ENCODE data around the gene FIBP.

The FIBP gene

DNA sequence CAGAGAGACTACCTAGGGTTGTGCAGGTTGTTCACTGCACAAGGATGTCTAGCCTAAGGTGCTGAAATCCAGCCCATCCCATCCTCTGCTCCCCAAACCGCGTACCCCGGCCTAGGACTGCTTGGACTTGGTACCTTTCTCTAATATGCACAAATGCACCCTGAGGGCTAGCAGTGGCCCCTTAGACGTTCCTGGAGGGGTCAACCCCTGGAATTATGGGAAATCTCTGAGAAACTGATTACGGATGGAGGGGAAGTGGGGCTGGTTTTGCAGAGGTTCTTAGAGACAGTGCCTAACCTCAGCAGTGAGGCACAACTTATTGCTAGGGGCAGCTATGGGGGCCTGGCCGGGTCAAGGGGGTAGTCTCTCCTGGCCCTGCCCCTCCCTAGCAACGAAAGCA is 28.1 kb upstream of the FIBP start:
- DNase-seq = no peak
- in situ Hi-C loops (cut with HindIII; ENCODE audit: low pct_ligation_motif_present, low pct_unique_long_range_greater_than_20kb, low sequenced_read_pairs) = no loop called here

DNA sequence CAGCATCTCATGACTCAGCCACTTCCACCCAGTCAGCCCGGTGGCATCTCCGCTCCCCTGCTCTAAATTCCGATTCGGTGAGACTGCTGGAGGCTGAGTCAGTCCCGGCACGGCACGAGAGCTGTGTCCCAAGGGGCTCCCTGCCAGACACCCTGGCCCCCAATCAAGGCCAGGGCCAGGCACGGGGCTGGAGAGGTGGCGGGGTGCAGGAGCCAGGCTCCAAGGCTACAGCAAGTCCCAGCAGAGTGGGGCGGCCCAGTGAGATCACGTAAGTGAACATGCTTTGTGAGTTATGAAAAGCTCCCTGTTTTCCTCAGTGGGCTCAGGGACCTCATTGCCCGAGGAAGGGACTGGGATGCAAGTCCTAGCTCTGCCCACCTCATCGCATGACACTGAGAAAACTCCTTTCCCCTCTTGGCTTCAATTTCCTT is 27.6 kb upstream of the FIBP start:
- peak; percentile 97 for DNase-seq
- in situ Hi-C loops (cut with HindIII; ENCODE audit: low pct_ligation_motif_present, low pct_unique_long_range_greater_than_20kb, low sequenced_read_pairs) = no loop called here

DNA sequence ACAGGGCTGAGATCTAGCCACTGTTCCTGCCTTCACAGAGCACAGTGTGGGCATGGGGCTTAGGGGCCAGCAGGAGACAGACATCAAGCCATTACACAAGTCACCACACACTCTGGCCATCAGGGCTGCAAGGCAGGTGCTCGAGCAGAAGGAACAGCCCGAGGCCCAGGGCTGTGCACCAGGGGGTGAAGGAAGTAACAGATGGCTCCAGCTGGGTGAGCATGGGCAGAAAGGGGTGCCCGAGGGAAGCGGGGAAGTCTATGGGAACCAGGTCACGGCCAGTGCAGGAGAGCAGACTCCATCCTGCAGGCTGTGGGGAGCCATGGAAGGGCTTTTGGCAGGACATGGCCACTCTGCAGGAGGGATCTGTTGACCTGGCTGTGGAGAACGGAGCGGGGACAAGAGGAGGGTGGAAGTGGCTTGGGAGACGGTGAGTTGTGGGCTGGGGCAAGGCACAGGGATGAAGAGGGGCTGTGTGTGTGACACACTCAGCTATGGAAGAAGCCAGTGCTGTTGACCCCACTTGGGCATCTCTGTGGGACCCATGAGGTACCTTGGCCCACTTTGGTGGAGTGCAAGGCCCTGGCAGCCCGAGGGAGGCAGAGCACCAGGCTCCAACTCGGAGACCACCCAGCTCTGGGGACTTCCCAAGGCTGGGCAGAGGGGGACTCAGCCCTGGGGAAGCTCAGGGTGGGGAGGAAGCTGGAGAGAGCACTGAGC is 27.0 kb upstream of the FIBP start:
- in situ Hi-C loops (cut with HindIII; ENCODE audit: low pct_ligation_motif_present, low pct_unique_long_range_greater_than_20kb, low sequenced_read_pairs) = no loop called here
- DNase-seq = peak; percentile 57

DNA sequence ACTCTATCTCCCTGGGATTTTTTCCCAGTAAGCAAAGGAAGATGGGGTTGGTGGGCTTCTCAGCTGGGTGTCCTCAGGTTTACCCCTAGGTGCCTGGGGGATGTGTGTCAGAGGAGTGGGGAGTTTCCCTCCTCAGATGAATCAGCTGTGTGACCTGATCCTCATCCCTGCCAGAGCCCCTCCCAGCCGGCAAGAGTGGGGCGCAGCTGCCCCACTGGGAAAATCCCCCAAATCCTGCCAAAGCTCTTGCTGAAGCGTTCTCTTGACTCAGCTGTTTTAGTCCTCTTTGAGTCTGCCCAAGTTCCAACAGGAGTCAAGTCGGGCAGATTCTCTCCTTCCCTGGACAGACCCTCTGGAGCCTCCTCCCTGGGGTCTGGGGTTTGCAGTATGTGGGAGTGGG is 24.6 kb upstream of the FIBP start:
- peak; percentile 44 for DNase-seq
- in situ Hi-C loops (cut with HindIII; ENCODE audit: low pct_ligation_motif_present, low pct_unique_long_range_greater_than_20kb, low sequenced_read_pairs) = no loop called here

DNA sequence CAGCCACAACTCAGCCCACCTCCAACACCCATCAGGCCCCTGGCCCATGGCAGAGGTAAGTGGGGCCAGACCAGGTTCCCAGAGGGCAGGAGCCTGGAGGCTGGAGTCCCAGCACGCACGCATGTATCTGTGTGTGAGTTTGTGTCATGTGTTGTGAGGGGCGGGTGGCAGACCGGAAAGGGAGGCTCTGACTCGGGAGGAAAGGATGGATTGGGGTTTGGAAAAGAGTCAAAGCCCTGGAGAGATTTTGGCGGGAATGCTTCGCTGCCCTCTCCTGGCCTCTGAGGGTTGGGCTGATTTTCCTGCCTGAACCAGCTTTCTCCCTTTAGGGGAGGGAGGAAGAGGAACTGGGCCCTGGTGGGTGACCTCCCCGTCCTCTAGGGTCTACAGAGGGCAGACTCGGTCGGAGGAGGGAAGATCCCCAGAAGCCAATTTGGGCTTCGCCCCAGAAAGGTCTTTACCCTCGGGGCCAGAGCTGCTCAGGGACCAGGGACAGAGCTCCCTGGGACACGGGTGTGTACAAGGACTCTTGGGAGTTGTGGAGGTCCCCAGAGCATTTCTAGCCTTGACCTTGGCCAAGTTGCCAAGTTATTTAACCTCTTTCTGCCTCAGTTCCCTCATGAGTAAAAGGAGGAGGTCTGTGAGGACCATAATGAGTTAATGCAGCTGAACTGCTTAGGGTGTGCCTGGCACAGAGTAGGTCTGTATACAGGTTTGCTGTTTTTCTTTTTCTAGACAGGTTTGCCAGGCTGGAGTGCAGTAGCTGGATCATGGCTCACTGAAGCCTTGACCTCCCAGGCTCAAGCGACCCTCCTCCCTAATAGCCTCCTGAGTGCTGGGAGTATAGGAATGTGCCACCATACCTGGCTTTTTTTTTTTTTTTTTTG is 23.7 kb upstream of the FIBP start:
- DNase-seq = peak; percentile 87
- in situ Hi-C loops (cut with HindIII; ENCODE audit: low pct_ligation_motif_present, low pct_unique_long_range_greater_than_20kb, low sequenced_read_pairs) = no loop called here

DNA sequence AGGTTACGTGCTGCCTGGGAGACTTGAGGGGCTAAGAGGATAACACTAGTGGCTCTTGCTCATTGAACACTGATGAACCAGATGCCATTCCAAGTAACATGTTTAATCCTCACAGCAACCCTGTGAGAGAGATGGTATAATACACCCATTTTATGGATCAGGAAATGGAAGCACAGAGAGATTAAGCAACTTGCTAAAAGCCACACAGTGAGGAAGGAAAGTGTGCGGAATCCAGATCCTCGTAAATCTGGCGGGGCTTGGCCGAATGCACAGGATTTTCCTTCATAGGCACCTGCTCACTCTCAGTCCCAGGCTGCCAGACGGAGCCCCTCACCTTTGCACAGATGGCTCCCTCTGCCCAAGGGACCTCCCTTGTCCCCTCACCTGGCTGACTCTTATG is 19.6 kb upstream of the FIBP start:
- in situ Hi-C loops (cut with HindIII; ENCODE audit: low pct_ligation_motif_present, low pct_unique_long_range_greater_than_20kb, low sequenced_read_pairs) = no loop called here
- no peak for DNase-seq

DNA sequence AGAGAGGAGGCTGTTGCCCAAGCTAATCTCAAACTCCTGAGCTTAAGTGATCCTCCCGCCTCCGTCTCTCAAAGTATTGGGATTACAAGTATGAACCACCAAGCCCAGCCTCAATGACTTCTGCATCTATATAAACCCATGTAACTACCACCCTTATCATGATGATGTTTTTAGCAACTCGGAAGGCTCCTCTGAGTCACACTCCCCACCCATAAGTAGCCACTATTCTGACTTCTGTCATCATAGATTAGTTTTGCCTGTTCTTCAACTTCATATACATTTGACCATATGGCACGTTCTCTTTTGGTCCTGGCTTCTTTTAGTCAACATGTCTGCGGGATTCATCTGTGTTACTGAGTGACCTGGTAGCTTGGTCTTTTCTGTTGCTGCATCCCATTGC is 18.3 kb upstream of the FIBP start:
- in situ Hi-C loops (cut with HindIII; ENCODE audit: low pct_ligation_motif_present, low pct_unique_long_range_greater_than_20kb, low sequenced_read_pairs) = no loop called here
- DNase-seq = no peak

DNA sequence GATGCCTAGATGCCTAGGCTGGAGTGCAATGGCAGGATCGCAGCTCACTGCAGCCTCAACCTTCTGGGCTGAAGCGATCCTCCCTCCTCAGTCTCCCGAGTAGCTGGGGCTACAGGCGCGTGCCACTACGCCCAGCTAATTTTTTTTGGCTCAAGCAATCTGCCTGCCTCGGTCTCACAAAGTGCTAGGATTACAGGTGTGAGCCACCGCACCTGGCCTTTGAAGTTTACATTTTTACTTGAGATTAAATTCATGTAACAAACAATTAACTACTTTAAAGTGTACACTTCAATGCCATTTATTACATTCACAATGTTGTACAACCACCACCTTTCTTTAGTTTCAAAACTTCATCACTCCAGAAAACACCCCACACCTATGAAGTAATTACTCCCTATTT is 15.4 kb upstream of the FIBP start:
- in situ Hi-C loops (cut with HindIII; ENCODE audit: low pct_ligation_motif_present, low pct_unique_long_range_greater_than_20kb, low sequenced_read_pairs) = no loop called here
- no peak for DNase-seq

DNA sequence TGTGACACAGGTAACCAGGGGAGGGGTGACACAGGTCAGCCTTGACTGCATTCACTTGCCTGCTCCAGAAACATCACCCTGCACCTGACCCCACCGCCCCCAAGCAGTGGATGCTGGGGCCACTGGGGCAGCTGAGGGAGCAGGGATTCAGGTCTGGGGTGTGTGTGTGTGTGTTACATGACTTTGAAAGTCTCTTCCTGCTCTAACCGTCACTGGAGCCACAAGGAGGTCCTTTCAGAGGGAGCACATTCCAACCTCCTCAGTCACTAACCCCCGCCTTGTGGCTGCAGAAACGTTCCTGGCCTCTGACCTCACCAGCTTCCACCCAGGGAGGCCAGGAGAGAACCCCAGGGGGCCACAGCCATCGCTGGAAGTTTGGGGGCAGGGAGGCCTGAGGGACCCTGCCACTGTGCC is 14.8 kb upstream of the FIBP start:
- in situ Hi-C loops (cut with HindIII; ENCODE audit: low pct_ligation_motif_present, low pct_unique_long_range_greater_than_20kb, low sequenced_read_pairs) = no loop called here
- DNase-seq = peak; percentile 93

DNA sequence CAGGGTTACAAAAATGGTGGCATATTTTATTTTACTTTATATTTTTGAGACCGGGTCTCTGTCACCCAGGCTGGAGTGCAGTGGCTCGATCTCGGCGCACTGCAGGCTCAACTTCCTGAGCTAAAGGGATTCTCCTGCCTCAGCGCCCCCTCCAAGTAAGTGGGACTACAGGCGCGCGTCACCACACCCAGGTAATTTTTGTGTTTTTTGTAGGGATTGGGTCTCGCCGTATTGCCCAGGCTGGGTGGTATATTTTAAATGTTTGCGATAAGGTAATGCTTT is 12.6 kb upstream of the FIBP start:
- no peak for DNase-seq
- in situ Hi-C loops (cut with HindIII; ENCODE audit: low pct_ligation_motif_present, low pct_unique_long_range_greater_than_20kb, low sequenced_read_pairs) = no loop called here

DNA sequence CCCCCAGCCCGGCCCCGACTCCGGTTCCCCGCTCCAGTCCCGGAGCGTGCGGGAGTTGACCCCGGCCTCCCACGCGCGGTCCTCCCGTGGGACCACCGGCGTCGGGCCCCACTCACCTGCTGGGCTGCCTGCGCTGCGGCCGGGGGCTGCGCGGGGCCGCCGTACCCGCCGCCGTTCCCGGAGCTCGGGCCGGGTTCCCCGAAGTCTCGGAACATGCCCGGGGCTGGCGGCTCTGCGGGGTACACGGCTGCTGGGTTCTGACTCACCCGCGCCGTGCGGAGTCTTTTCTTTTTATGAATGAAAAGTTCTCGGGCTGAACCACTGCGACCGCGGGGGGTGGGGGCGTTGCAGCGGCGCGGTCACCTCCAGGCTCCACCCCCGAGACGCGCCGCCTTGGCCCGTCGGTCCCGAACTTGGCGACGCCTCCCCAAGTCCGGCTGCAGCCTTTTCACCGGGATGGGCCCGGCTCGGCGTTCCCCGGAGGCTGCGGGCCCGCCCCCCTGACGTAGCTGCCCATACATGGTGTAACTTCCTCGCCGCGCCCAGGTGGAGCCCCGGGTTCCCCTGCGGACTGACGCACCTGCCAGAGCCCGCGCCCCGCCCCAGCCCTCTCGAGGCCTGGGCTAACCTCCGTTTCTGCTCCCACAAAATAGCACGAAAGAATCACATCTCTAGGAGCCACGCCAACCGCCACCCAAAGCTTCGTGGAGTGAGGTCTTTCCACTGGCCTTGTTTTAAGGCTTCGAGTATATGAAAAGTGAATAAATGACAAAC is 12.0 kb upstream of the FIBP start, which contains the start of gene FOSL1:
TSS of gene FOSL1 (minus strand) at position 264 of the 774 bp plus-strand sequence. CDS start at position 215, 49 bp downstream.
- in situ Hi-C loops (cut with HindIII; ENCODE audit: low pct_ligation_motif_present, low pct_unique_long_range_greater_than_20kb, low sequenced_read_pairs) = no loop called here
- peak; percentile 94 for DNase-seq

DNA sequence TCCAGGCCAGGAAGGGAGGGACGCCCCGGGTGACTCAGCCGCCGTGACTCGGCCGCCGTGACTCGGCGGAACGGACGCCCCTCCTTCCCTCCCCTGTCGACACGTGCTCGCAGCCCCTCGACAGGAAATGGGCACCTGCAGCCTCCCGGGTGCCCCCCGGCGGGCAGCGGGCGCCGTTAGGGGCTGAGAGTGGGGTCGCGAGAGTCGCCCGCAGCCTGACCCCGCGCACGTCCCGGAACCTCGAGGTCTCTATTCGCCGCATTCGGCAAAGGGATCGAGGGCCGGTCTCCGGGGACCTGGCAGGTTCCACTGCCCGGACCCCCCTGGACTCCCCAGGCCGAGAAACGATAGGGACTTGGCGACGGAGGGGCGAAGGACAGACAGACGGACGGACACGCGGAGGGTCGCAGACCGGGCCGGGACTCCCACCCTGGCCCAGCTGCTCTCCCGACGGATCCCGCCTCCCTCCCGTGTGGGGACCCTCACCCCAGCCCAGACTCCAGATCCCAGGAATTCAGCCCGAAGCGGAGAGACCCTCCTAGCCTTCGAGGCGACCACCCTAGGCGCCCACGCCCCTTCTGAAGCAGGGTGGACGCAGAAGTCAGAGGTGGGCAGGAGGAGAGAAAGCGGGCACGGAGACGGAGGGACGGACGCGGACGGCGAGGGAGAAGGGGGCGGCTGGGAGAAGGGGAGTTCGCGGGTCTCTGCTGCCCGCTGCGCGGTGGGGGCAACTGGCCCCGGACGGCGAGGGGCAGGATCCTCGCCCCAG is 11.3 kb upstream of the FIBP start:
- in situ Hi-C loops (cut with HindIII; ENCODE audit: low pct_ligation_motif_present, low pct_unique_long_range_greater_than_20kb, low sequenced_read_pairs) = no loop called here
- peak; percentile 81 for DNase-seq

DNA sequence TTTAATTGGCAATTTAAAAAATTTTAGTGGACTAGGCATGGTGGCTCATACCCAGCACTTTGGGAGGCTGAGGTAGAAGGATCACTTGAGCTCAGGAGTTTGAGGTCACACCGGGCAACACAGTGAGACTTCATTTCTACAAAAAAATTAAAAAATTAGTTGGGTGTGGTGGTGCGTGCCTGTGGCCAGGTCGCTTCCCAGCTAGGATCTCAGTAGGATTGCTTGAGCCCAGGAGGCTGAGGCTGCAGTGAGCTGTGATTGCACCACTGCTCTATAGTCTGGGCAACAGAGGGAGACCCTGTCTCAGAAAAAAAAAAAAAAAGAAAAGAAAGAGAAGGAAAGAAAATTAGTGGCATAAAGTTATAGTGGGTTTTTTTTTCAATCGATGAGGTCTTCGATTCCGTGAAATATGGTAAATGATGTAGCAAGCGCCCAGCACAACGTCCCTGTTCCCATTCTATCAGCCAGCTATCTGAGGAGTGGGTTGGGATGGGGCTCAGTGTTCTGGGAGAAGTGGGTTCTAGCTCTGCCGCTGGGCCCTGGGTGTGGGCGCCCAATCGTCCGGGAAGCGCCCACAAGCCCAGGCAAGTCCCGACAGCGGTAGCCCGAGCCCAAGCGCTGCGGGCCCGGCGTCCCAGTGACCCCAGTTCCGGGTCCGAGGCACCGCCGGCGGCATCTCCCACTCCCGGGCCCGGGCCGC is 10.5 kb upstream of the FIBP start:
- no peak for DNase-seq
- in situ Hi-C loops (cut with HindIII; ENCODE audit: low pct_ligation_motif_present, low pct_unique_long_range_greater_than_20kb, low sequenced_read_pairs) = no loop called here

DNA sequence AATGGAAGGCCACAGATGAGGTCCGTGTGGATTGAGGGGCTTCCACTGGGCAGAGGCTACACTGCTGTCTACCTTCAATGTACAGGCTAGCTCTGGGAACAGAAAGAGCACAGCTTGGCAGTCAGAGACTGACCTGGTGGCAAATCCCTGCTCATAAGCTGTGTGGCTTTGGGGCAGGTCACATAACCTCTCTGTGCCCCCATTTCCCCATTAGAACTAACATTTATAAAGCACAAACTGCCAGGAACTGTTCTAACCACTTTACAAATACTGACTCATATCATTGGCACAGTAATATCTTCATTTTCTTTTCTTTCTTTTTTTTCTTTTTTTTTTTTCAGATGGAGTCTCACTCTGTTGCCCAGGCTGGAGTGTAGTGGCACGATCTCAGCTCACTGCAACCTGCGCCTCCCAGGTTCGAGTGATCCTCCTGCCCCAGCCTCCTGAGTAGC is 8.8 kb upstream of the FIBP start:
- in situ Hi-C loops (cut with HindIII; ENCODE audit: low pct_ligation_motif_present, low pct_unique_long_range_greater_than_20kb, low sequenced_read_pairs) = no loop called here
- DNase-seq = no peak

DNA sequence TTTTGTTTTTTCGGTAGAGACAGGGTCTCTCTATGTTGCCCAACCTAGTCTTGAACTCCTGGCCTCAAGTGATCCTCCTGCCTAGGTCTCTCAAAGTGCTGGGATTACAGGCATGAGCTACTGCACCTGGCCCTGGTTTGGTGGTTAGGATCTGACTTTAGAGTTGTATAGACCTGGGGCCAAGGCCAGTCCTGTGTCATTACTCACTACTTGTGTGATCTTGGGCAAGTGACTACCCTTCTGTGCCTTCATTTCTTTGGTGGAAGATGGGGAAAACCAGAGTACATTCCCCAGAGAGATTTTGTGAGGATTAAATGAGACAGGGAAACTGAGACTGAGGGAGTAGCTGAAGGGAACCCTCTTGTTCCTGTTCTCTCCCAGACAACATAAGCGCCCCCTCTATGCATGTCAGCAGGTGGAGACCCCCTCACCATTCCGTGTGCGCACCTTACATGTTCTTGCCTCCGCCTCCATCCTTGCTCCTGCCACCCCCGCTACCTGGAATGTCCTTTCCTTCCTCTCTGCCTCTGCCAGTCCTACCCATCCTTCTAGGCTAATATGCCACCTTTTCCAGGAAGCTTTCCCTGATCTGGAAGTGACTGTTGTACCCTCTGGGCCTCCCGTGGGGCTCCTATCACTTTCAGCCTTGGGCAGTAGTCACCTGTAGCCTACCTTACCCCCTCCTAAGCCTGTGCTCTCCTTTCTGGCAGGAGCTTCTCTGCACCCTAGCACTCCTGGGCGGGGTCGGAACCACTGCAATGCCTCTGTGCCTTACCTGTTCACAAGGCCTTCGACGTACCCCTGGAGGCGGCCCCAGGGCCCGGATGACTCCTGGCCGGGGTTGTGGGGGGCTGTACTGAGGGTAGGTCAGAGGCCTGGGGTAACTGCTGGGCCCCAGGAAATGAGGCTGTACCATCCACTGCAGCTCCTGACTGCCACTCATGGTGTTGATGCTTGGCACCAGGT is 8.0 kb upstream of the FIBP start:
- DNase-seq = peak; percentile 11
- in situ Hi-C loops (cut with HindIII; ENCODE audit: low pct_ligation_motif_present, low pct_unique_long_range_greater_than_20kb, low sequenced_read_pairs) = no loop called here

DNA sequence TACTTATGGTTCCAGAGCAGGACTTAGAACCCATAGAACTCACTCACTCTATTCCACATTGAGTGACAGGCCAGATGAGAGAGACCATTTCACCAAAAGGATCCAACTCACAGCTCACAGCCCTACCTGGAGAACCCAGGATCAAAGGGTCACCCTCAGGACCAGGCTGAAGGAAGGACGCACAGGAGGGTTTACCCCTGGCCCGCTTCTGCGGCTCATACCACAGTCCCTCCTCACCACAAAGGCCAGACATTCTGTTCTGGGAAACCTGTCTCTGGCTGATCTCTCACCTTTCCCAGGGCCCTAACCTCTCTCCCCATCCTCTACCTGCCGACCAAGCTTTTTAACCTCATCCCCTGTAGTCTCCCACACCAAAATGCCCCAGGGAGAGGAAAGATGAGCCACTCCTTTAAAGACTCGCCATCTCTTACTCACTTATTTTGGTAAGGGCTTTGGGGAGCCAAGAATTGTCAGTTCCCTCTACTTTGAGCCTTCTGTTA is 7.3 kb upstream of the FIBP start:
- peak; percentile 11 for DNase-seq
- in situ Hi-C loops (cut with HindIII; ENCODE audit: low pct_ligation_motif_present, low pct_unique_long_range_greater_than_20kb, low sequenced_read_pairs) = no loop called here

All from ACHN (cell line).